ENCODE data around the gene POLG2. TPM values are rescaled to one million over a fixed set of nuclear protein-coding genes. Genes with fewer than 3 reads are reported as not detected.

The POLG2 gene
- total and polyA plus RNA-seq, 2 of the 8 experiments (the other 6 are each of a cell fraction or from before 2014, with no cell fraction given) = 9.7 to 34.3 TPM

DNA sequence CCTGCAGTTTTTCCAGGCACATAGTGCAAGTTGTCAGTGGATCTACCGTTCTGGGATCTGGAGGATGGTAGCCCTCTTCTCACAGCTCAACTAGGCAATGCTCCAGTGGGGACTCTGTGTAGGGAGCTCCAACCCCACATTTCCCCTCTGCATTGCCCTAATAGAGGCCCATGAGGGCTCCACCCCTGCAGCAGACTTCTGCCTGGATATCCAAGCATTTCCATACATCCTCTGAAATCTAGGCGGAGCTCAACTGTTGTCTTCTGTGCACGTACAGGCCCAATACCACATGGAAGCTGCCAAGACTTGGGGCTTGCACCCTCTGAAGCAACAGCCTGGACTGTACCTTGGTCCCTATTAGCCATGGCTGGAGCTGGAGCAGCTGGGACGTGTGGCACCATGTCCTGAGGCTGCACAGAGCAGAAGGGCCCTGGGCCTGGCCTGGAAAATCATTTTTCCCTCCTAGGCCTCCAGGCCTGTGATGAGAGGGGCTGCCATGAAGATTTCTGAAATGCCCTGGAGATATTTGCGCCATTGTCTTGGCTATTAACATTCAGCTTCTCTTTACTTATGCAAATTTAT is 58.8 kb downstream of the POLG2 start:
- Histone ChIP-seq H3K27ac (ENCODE audit: low read depth, low read length) (no peak overlapping the region), H2AFZ (ENCODE audit: low read length) (no peak overlapping the region), H4K5ac (ENCODE audit: insufficient read length, low read depth, low read length) (no peak overlapping the region), H3K14ac (ENCODE audit: insufficient read length) (no peak overlapping the region), H3K23ac (ENCODE audit: insufficient read length) (no peak overlapping the region), H4K91ac (replicated peaks; ENCODE audit: insufficient read length, low read length) (no peak overlapping the region), H2BK15ac (ENCODE audit: low read length) (no peak overlapping the region), H3K4me3 (ENCODE audit: extremely low read depth in 1 of 4, insufficient read depth in 2 of 4, low read depth in 3 of 4, low read length in 4 of 4) (no peak overlapping the region), H3K36me3 (ENCODE audit: control insufficient read depth in 2 of 4, insufficient read depth in 4 of 4, low read length in 3 of 4) (no peaks in the 10 kb centered on the region), H2BK120ac (replicated peaks; ENCODE audit: low read depth, low read length) (no peak overlapping the region), H3K4me2 (ENCODE audit: insufficient read depth in 1 of 2, low read depth in 2 of 2, low read length in 2 of 2) (no peak overlapping the region), H2AK5ac (ENCODE audit: low read depth, low read length) (no peak overlapping the region), H2BK20ac (ENCODE audit: low read length) (no peak overlapping the region), H3K9me3 (ENCODE audit: insufficient read depth in 2 of 2, low read depth in 1 of 2, low read length in 1 of 2) (peaks cover 30 to 42% of the 10 kb centered on the region in 2 experiments), H3K18ac (ENCODE audit: extremely low read depth, low read length) (no peak overlapping the region), H3K79me2 (ENCODE audit: control insufficient read depth in 1 of 2, insufficient read depth in 2 of 2, low read length in 2 of 2) (no peaks in the 10 kb centered on the region), H3K4ac (replicated peaks; ENCODE audit: insufficient read length, low read depth, low read length) (no peak overlapping the region), H2BK12ac (ENCODE audit: low read depth, low read length) (no peak overlapping the region), H3K56ac (replicated peaks; ENCODE audit: insufficient read length, low read depth, low read length) (no peak overlapping the region), H3K9ac (replicated peaks in 1 of 4; ENCODE audit: extremely low read depth in 1 of 4, low read depth in 3 of 4, low read length in 3 of 4) (no peak overlapping the region), H2BK5ac (ENCODE audit: low read depth, low read length) (no peak overlapping the region), H3K23me2 (ENCODE audit: low read depth, low read length) (no peaks in the 10 kb centered on the region), H3K79me1 (ENCODE audit: low read depth, low read length) (no peaks in the 10 kb centered on the region), H4K8ac (ENCODE audit: extremely low read depth, insufficient read depth, low read length) (no peak overlapping the region), H4K20me1 (replicated peaks in 1 of 2; ENCODE audit: control insufficient read depth in 1 of 2, insufficient read depth in 2 of 2, low read length in 2 of 2) (no peaks in the 10 kb centered on the region), H3K4me1 (replicated peaks in 1 of 4; ENCODE audit: control insufficient read depth in 3 of 4, insufficient read depth in 4 of 4, low read length in 3 of 4) (no peaks in the 10 kb centered on the region), H3K27me3 (replicated peaks in 1 of 4; ENCODE audit: control insufficient read depth in 3 of 4, extremely low read depth in 1 of 4, insufficient read depth in 3 of 4, low read length in 3 of 4) (no peaks in the 10 kb centered on the region)
- 91% methylated on average over 5 of the region's 5 CpGs; no CpG with 5 or more reads in 1 of the 2 experiments for WGBS, 2 experiments (ENCODE audit: extremely low coverage in 1 of 2, insufficient coverage in 1 of 2, insufficient read length in 1 of 2, insufficient replicate concordance in 2 of 2, low coverage in 1 of 2, low lambda C conversion rate in 2 of 2, missing lambda C conversion rate in 1 of 2)
- DNase-seq (ENCODE audit: low read depth in 1 of 2, low spot score in 2 of 2) (no peak), FAIRE-seq (no peak)
- ChIA-PET POLR2A (ENCODE audit: partially characterized antibody) (no interaction called here), CTCF (ENCODE audit: partially characterized antibody) (interaction anchor here (1.0 to 1.4 kb wide), 3 partner anchors 14 to 53 kb away, joined by 3 to 6 read pairs (median 5); no protein-coding TSS in a partner anchor)
- TF ChIP-seq GTF2F1 (IDR thresholded peaks at IDR 0.05; ENCODE audit: borderline replicate concordance, low read depth, low read length) = no peak
- TF ChIP-seq CBX5 (IDR thresholded peaks at IDR 0.05; ENCODE audit: low read depth, low read length) = no peak
- TF ChIP-seq SRF (IDR thresholded peaks at IDR 0.05; ENCODE audit: low read depth, low read length) = no peak
- TF ChIP-seq SP4 (IDR thresholded peaks at IDR 0.05; ENCODE audit: low read length) = no peak
- TF ChIP-seq, protein P1, sequence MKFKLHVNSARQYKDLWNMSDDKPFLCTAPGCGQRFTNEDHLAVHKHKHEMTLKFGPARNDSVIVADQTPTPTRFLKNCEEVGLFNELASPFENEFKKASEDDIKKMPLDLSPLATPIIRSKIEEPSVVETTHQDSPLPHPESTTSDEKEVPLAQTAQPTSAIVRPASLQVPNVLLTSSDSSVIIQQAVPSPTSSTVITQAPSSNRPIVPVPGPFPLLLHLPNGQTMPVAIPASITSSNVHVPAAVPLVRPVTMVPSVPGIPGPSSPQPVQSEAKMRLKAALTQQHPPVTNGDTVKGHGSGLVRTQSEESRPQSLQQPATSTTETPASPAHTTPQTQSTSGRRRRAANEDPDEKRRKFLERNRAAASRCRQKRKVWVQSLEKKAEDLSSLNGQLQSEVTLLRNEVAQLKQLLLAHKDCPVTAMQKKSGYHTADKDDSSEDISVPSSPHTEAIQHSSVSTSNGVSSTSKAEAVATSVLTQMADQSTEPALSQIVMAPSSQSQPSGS (IDR thresholded peaks at IDR 0.05; ENCODE audit: low read length) = no peak
- no peak for TF ChIP-seq ZNF274 (IDR thresholded peaks at IDR 0.05; ENCODE audit: borderline replicate concordance, extremely low read depth, low read length)
- TF ChIP-seq FOSL1 (IDR thresholded peaks at IDR 0.05; ENCODE audit: insufficient read depth, low read depth, low read length) = no peak
- TF ChIP-seq CHD2 (IDR thresholded peaks at IDR 0.05; ENCODE audit: low read length) = no peak
- no peak for TF ChIP-seq RNF2 (IDR thresholded peaks at IDR 0.05; ENCODE audit: borderline replicate concordance, low read depth, low read length, missing control alignments, poor library complexity, severe bottlenecking)
- TF ChIP-seq PHF8 (conservative IDR thresholded peaks at IDR 0.05; ENCODE audit: low read depth, low read length) = no peak
- no peak for TF ChIP-seq SIRT6 (IDR thresholded peaks at IDR 0.05; ENCODE audit: low read length)
